GM12878 (cell line): ENCODE measurements around the gene CTSE. TPM values are rescaled to one million over a fixed set of nuclear protein-coding genes. Genes with fewer than 3 reads are reported as not detected.

Source experiments
- ATAC-seq: fragments of 200-7000 bp; cut with Tn5 transposase; 3 replicates; pipeline ENCODE4 v1.9.1; 2020; ENCODE audit warnings: mild to moderate bottlenecking, moderate library complexity
- BruUV-seq: library from RNA; stranded (reverse); fragments of 400-500 nt; replicated peaks from 2 replicates; lab custom pipeline; 2021; lab: Mats Ljungman, UMichigan
- CTCF ChIA-PET: fragments of 300-600 bp; sonication (Branson Sonifier 250); formaldehyde crosslinking; extraction: SDS; loops from one replicate; lab custom pipeline; 2021; ENCODE audit warnings: inconsistent platforms; lab: Yijun Ruan, JAX
- POLR2A ChIA-PET: fragments of 350-600 bp; formaldehyde crosslinking; extraction: SDS; loops from one replicate; lab custom pipeline; 2021; ENCODE audit warnings: inconsistent platforms; lab: Charles Lee
- RAD21 ChIA-PET: fragments of 300-600 bp; sonication (Branson Sonifier 250); formaldehyde crosslinking; loops from one replicate; lab custom pipeline; 2023; ENCODE audit warnings: antibody characterized with exemption; ENCODE audit not compliant: unreplicated experiment; lab: Charles Lee
- SMC1A ChIA-PET: fragments of 300-600 bp; sonication (Branson Sonifier 250); formaldehyde crosslinking; loops from one replicate; lab custom pipeline; 2023; ENCODE audit not compliant: unreplicated experiment, uncharacterized antibody; lab: Charles Lee
- DNase-seq: peaks from one replicate; pipeline ENCODE4 v3.0.0-alpha.2; 2011; ENCODE audit warnings: low read depth, low spot score
- FAIRE-seq: peaks from 3 replicates; lab custom pipeline; 2011; peaks lifted over from hg19 to GRCh38; lab: Jason Lieb, UNC
- H2AFZ ChIP-seq: 2 replicates; pipeline ENCODE4 v1.6.0; 2011; ENCODE audit warnings: low read depth, low read length, control low read depth; ENCODE audit not compliant: control insufficient read depth
- H3K27ac ChIP-seq: 2 replicates; pipeline ENCODE4 v1.5.1; 2011; ENCODE audit warnings: control low read depth; ENCODE audit not compliant: control insufficient read depth, insufficient read depth
- H3K27me3 ChIP-seq, 2 experiments: replicated peaks in 1 of 2; 2 replicates each; pipeline versions ENCODE4 v1.6.0 to v1.6.1; 2011; ENCODE audit warnings: low read length in 1 of 2; ENCODE audit not compliant: control insufficient read depth in 2 of 2, insufficient read depth in 2 of 2
- H3K36me3 ChIP-seq, 2 experiments: 2 replicates each; pipeline ENCODE4 v1.5.1; 2011; ENCODE audit warnings: low read length in 1 of 2; ENCODE audit not compliant: control insufficient read depth in 2 of 2, insufficient read depth in 2 of 2
- H3K4me1 ChIP-seq: 2 replicates; pipeline ENCODE4 v1.6.1; 2011; ENCODE audit warnings: mild to moderate bottlenecking, low read length, moderate library complexity, mixed read lengths; ENCODE audit not compliant: control insufficient read depth, insufficient read depth
- H3K4me2 ChIP-seq: 2 replicates; pipeline ENCODE4 v1.6.0; 2011; ENCODE audit warnings: control low read depth; ENCODE audit not compliant: control insufficient read depth, insufficient read depth
- H3K4me3 ChIP-seq: fragments of 200-600 bp; sonication (generic); 2 replicates; pipeline ENCODE4 v1.5.1; 2016
- H3K79me2 ChIP-seq: 2 replicates; pipeline ENCODE4 v1.6.0; 2011; ENCODE audit warnings: low read length; ENCODE audit not compliant: control insufficient read depth, insufficient read depth
- H3K9ac ChIP-seq: 2 replicates; pipeline ENCODE4 v1.8.0; 2011; ENCODE audit warnings: low read length, control low read depth, mixed read lengths; ENCODE audit not compliant: control insufficient read depth, insufficient read depth
- H3K9me3 ChIP-seq: replicated peaks from 3 replicates; pipeline ENCODE4 v1.5.1; 2011; ENCODE audit warnings: mild to moderate bottlenecking, low read length; ENCODE audit not compliant: control insufficient read depth, insufficient read depth
- H4K20me1 ChIP-seq: 2 replicates; pipeline ENCODE4 v1.6.0; 2011; ENCODE audit not compliant: control insufficient read depth, insufficient read depth
- ASH2L ChIP-seq: fragments of 300-600, 200-600 bp; sonication (generic); IDR thresholded peaks from 2 replicates; pipeline ENCODE4 v1.6.1; 2017; ENCODE audit warnings: low read depth, mild to moderate bottlenecking, borderline replicate concordance
- BRCA1 ChIP-seq: IDR thresholded peaks from 2 replicates; pipeline ENCODE4 v1.6.1; 2011; ENCODE audit warnings: low read depth, low read length, improper control_type of control experiment
- CUX1 ChIP-seq: IDR thresholded peaks from 2 replicates; pipeline ENCODE4 v1.6.1; 2012; ENCODE audit warnings: improper control_type of control experiment, low read depth, low read length; ENCODE audit not compliant: insufficient replicate concordance
- DPF2 ChIP-seq: fragments of 450-650 bp; IDR thresholded peaks from 2 replicates; pipeline ENCODE4 v1.6.1; 2017; ENCODE audit warnings: mild to moderate bottlenecking
- HDAC6 ChIP-seq: fragments of 200-600 bp; sonication (generic); IDR thresholded peaks from one replicate; pipeline ENCODE4 v1.8.0; 2017; ENCODE audit warnings: antibody characterized with exemption; ENCODE audit not compliant: unreplicated experiment
- MTA3 ChIP-seq: IDR thresholded peaks from 2 replicates; pipeline ENCODE4 v1.6.1; 2012; ENCODE audit warnings: low read length, inconsistent platforms, borderline replicate concordance
- POLR2A ChIP-seq: IDR thresholded peaks from 2 replicates; pipeline ENCODE4 v1.6.1; 2011; ENCODE audit warnings: low read depth, mild to moderate bottlenecking, low read length
- POLR2AphosphoS5 ChIP-seq: IDR thresholded peaks from 2 replicates; pipeline ENCODE4 v1.6.1; 2011; ENCODE audit warnings: mild to moderate bottlenecking, low read length, inconsistent platforms
- RCOR1 ChIP-seq: conservative IDR thresholded peaks from 2 replicates; pipeline ENCODE4 v1.6.1; 2012; ENCODE audit warnings: low read depth, low read length, improper control_type of control experiment
- SIX5 ChIP-seq: IDR thresholded peaks from 2 replicates; pipeline ENCODE4 v1.6.1; 2011; ENCODE audit warnings: mild to moderate bottlenecking, low read depth, low read length, moderate library complexity; ENCODE audit not compliant: severe bottlenecking
- SPI1 ChIP-seq: IDR thresholded peaks from 2 replicates; pipeline ENCODE4 v1.6.1; 2011; ENCODE audit warnings: low read depth, mild to moderate bottlenecking, low read length, moderate library complexity, borderline replicate concordance; ENCODE audit not compliant: insufficient read depth
- SUZ12 ChIP-seq: fragments of 200-600 bp; sonication (generic); IDR thresholded peaks from one replicate; pipeline ENCODE4 v1.6.1; 2018; ENCODE audit warnings: antibody characterized with exemption, mild to moderate bottlenecking; ENCODE audit not compliant: unreplicated experiment
- TCF12 ChIP-seq: IDR thresholded peaks from 2 replicates; pipeline ENCODE4 v1.6.1; 2011; ENCODE audit warnings: low read depth, mild to moderate bottlenecking, low read length
- TCF7 ChIP-seq: IDR thresholded peaks from 2 replicates; pipeline ENCODE4 v1.6.1; 2014; ENCODE audit warnings: antibody characterized with exemption, borderline replicate concordance
- YY1 ChIP-seq: IDR thresholded peaks from 2 replicates; pipeline ENCODE4 v1.6.1; 2011; ENCODE audit warnings: low read depth, mild to moderate bottlenecking, low read length
- ZNF622 ChIP-seq: fragments of 450-650 bp; IDR thresholded peaks from 2 replicates; pipeline ENCODE4 v1.6.1; 2017; ENCODE audit warnings: mild to moderate bottlenecking, inconsistent platforms
- ZZZ3 ChIP-seq: IDR thresholded peaks from 2 replicates; pipeline ENCODE4 v1.6.1; 2011; ENCODE audit warnings: low read depth; ENCODE audit not compliant: control insufficient read depth, insufficient read length
- WGBS: methylation state at CpG from one replicate; pipeline ENCODE4 v1.1.6; 2016; ENCODE audit warnings: low lambda C conversion rate; ENCODE audit not compliant: insufficient replicate concordance, insufficient coverage; ENCODE audit errors: missing lambda C conversion rate; 5-methylcytosine and 5-hydroxymethylcytosine counted together
- in situ Hi-C: fragments of 300-500 bp; cut with MboI; formaldehyde crosslinking; loops from 9 replicates; pipeline ENCODE4 v1.14.3; 2018; ENCODE audit warnings: mixed read lengths
- intact Hi-C: fragments of 100-400 bp; cut with micrococcal nuclease; formaldehyde crosslinking; loops from one replicate; pipeline ENCODE4 v1.14.2; 2022; ENCODE audit not compliant: unreplicated experiment
- polyA plus RNA-seq, 11 experiments: library from polyadenylated mRNA; depleted of rRNA in 4 of 11; unstranded in 6 of 11; stranded (reverse) in 5 of 11; fragments of >200 nt; fragmentation: Nextera tagmentation in 4 of 11; fragmentation: Illumina TruSeq in 1 of 11; extraction: Ambion mirVana in 4 of 11; extraction: Trizol in 1 of 11; gene quantifications; 1 replicate in 1 of 11; 2 replicates in 10 of 11; pipeline versions ENCODE4 v1.2.1 to v1.2.3, GENCODE V29; 2011 to 2016; ENCODE audit warnings: inconsistent platforms in 2 of 11, missing spikeins in 2 of 11, low read depth in 1 of 11
- total RNA-seq, 4 experiments: library from RNA; depleted of rRNA in 3 of 4; stranded (reverse); fragments of >200 nt in 3 of 4; fragmentation: Illumina TruSeq in 1 of 4; extraction: Trizol in 1 of 4; gene quantifications; 2 replicates each; pipeline versions ENCODE4 v1.2.1 to v1.2.3, GENCODE V29; 2013 to 2021

CTSE gene
- total and polyA plus RNA-seq, 10 of the 15 experiments (the other 5 are each of a cell fraction or from before 2014, with no cell fraction given), result 0.26 TPM; not detected in 9

- H3K27ac ChIP-seq, result no peak overlapping the region
- TF ChIP-seq CUX1, result no peak
- no peak for TF ChIP-seq RCOR1
- TF ChIP-seq SPI1, result no peak
- no peak for TF ChIP-seq POLR2AphosphoS5
- no peak for TF ChIP-seq BRCA1
- TF ChIP-seq DPF2, result no peak
- no peak for TF ChIP-seq SIX5
- no peak for TF ChIP-seq SUZ12
- TF ChIP-seq MTA3, result no peak
- no peak for TF ChIP-seq ZZZ3
- TF ChIP-seq YY1, result no peak
- TF ChIP-seq ZNF622, result no peak
- TF ChIP-seq POLR2A, result no peak
- no peak for TF ChIP-seq TCF7
- no peak for TF ChIP-seq TCF12
- no peak for TF ChIP-seq HDAC6
- TF ChIP-seq ASH2L, result no peak
- no TSS peak for BruUV-seq
- H3K9me3 ChIP-seq, result no peaks in the 10 kb centered on the region
- no peak overlapping the region for H3K4me2 ChIP-seq
- no peak overlapping the region for H2AFZ ChIP-seq
- ChIA-PET SMC1A (no interaction called here), POLR2A (no interaction called here), RAD21 (interaction anchor here (1.2 to 3.4 kb wide), 2 partner anchors 44 to 135 kb away, joined by 3 to 14 read pairs; no protein-coding TSS in a partner anchor), CTCF (interaction anchor here (2.1 kb wide), 1 partner anchor 14 kb away, joined by 9 read pairs; no protein-coding TSS in a partner anchor)
- WGBS, result 21% methylated on average over 6 of the region's 6 CpGs
- H4K20me1 ChIP-seq, result no peaks in the 10 kb centered on the region
- intact Hi-C loops (no loop called here), in situ Hi-C loops (no loop called here)
- H3K79me2 ChIP-seq, result no peaks in the 10 kb centered on the region
- no peaks in the 10 kb centered on the region for H3K36me3 ChIP-seq
- no peak for FAIRE-seq
- H3K9ac ChIP-seq, result no peak overlapping the region
- H3K27me3 ChIP-seq, result peaks cover 0 to 2% of the 10 kb centered on the region in 2 experiments; a peak in 3 of 4 replicates
- H3K4me3 ChIP-seq, result no peak overlapping the region
- H3K4me1 ChIP-seq, result peaks cover 9% of the 10 kb centered on the region; the same call in 1 of the 2 replicates
- no peak for DNase-seq
- no peak for ATAC-seq
Observed at GRCh38 chr1:205962821-205963221, 60.9 kb downstream of the CTSE start.
